Small intestine (tissue), 7 donors: ENCODE data around the gene DNASE1L3. TPM values are rescaled to one million over a fixed set of nuclear protein-coding genes. Genes with fewer than 3 reads are reported as not detected.

Experiments
- DNase-seq, 2 donors: peaks; one replicate each; pipeline versions ENCODE4 v3.0.0 to v3.0.0-alpha.2; 2013
- FAIRE-seq: peaks from 2 replicates; lab custom pipeline; 2012; peaks lifted over from hg19 to GRCh38; lab: Jason Lieb, UNC
- H3K27ac ChIP-seq, 3 donors: one replicate each; pipeline ENCODE4 v1.5.1; 2013; ENCODE audit warnings: low read length in 2 of 3, mild to moderate bottlenecking in 2 of 3, control low read depth in 1 of 3, inconsistent platforms in 1 of 3, low read depth in 1 of 3, moderate library complexity in 1 of 3
- H3K27me3 ChIP-seq, 3 donors: one replicate each; pipeline ENCODE4 v1.6.1; 2013; ENCODE audit warnings: low read length in 3 of 3, inconsistent platforms in 1 of 3; ENCODE audit not compliant: control insufficient read depth in 3 of 3, insufficient read depth in 3 of 3
- H3K36me3 ChIP-seq, 3 donors: one replicate each; pipeline ENCODE4 v1.6.1; 2013; ENCODE audit warnings: low read length in 3 of 3, inconsistent platforms in 1 of 3, low read depth in 1 of 3, mild to moderate bottlenecking in 1 of 3, moderate library complexity in 1 of 3; ENCODE audit not compliant: control insufficient read depth in 3 of 3, insufficient read depth in 2 of 3
- H3K4me1 ChIP-seq, 3 donors: one replicate each; pipeline ENCODE4 v1.6.1; 2013; ENCODE audit warnings: low read length in 2 of 3, inconsistent platforms in 1 of 3, low read depth in 1 of 3, mild to moderate bottlenecking in 1 of 3, moderate library complexity in 1 of 3; ENCODE audit not compliant: control insufficient read depth in 3 of 3, insufficient read depth in 2 of 3
- H3K4me3 ChIP-seq, 3 donors: one replicate each; pipeline ENCODE4 v1.5.1; 2013; ENCODE audit warnings: low read length in 3 of 3, control low read depth in 1 of 3, inconsistent platforms in 1 of 3, low read depth in 1 of 3, mild to moderate bottlenecking in 1 of 3, moderate library complexity in 1 of 3
- H3K9me3 ChIP-seq, 2 donors: one replicate each; pipeline ENCODE4 v1.6.1; 2013; ENCODE audit warnings: low read depth in 1 of 2, low read length in 1 of 2; ENCODE audit not compliant: control insufficient read depth in 2 of 2, insufficient read depth in 1 of 2
- WGBS, 3 donors: extraction: QIAGEN DNeasy Blood & Tissue Kit; methylation state at CpG; one replicate each; pipeline ENCODE4 v1.1.7; 2013; 5-methylcytosine and 5-hydroxymethylcytosine counted together
- polyA plus RNA-seq, 4 donors: library from polyadenylated mRNA; stranded (reverse) in 3 of 4; unstranded in 1 of 4; fragments of 200-250 nt in 3 of 4; fragments of 120-200 nt in 1 of 4; gene quantifications; one replicate each; pipeline versions ENCODE4 v1.2.1 to v1.2.3, GENCODE V29; 2013
- donor health status: healthy with polysubstance abuse.
- donor health status: control.
- donor health status: control.
- donor health status: Bipolar disorder and iron deficiency.
- donor health status: healthy.

The DNASE1L3 gene
- polyA plus RNA-seq, 4 donors = 2.9 to 56.0 (median 10.6) TPM

DNA sequence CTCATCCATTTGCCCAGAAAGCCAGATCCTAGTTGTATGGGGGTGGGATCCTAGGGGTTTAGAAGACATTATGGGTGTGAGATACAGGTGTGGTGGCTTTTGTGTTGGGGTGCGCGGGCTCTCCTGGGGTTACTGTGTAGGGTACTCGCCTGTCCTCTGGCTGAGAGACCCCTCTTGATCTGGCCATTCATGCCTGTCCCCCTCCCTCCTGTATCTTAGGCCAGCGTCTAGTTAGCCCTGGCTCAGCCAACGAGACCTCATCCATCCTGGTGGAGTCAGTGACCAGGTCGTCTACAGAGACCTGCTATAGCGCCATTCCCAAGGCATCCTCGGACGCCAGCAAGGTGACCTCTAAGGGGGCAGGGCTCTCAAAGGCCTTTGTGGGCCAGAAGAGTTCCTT is 41.4 kb downstream of the DNASE1L3 start:
- 83 to 91% (median 86%) methylated on average over 9 of the region's 9 CpGs for WGBS, 3 donors
- Histone ChIP-seq H3K27me3 (no peaks in the 10 kb centered on the region), H3K27ac (no peak overlapping the region), H3K36me3 (peaks cover 2 to 82% (median 19%) of the 10 kb centered on the region in 3 donors), H3K9me3 (no peaks in the 10 kb centered on the region), H3K4me1 (peaks cover 0 to 17% (median under 1%) of the 10 kb centered on the region in 3 donors), H3K4me3 (no peak overlapping the region)
- DNase-seq (no peak), FAIRE-seq (no peak)

GRCh38 chr3:58168498-58168897 is 42.3 kb downstream of the DNASE1L3 start:
- FAIRE-seq (no peak), DNase-seq (no peak)
- Histone ChIP-seq H3K27ac (no peak overlapping the region), H3K27me3 (no peaks in the 10 kb centered on the region), H3K4me1 (peaks cover 0 to 10% (median 0%) of the 10 kb centered on the region in 3 donors), H3K4me3 (no peak overlapping the region), H3K9me3 (no peaks in the 10 kb centered on the region), H3K36me3 (peaks cover 2 to 88% (median 20%) of the 10 kb centered on the region in 3 donors)
- WGBS, 3 donors = 83 to 85% (median 83%) methylated on average over 7 of the region's 7 CpGs

GRCh38 chr3:58167431-58168351 is 43.1 kb downstream of the DNASE1L3 start:
- 86 to 90% (median 88%) methylated on average over 16 of the region's 16 CpGs for WGBS, 3 donors
- H3K4me1 ChIP-seq = peaks cover 0 to 3% (median 0%) of the 10 kb centered on the region in 3 donors
- H3K27me3 ChIP-seq = no peaks in the 10 kb centered on the region
- no peak for FAIRE-seq
- H3K4me3 ChIP-seq = no peak overlapping the region
- peaks cover 2 to 91% (median 27%) of the 10 kb centered on the region in 3 donors for H3K36me3 ChIP-seq
- DNase-seq = peak; percentile 43 to 70
- no peak overlapping the region for H3K27ac ChIP-seq
- H3K9me3 ChIP-seq = no peaks in the 10 kb centered on the region

- Histone ChIP-seq H3K27me3 (no peaks in the 10 kb centered on the region), H3K36me3 (peaks cover 2 to 88% (median 33%) of the 10 kb centered on the region in 3 donors), H3K27ac (peak overlapping the region in 2 of 3 donors; percentile 9 to 32), H3K4me1 (peaks cover 0 to 3% (median 0%) of the 10 kb centered on the region in 3 donors), H3K9me3 (no peaks in the 10 kb centered on the region), H3K4me3 (no peak overlapping the region)
- FAIRE-seq = no peak
- DNase-seq = no peak
- WGBS, 3 donors = 74 to 85% (median 82%) methylated on average over 16 of the region's 16 CpGs
Observed at GRCh38 chr3:58164906-58165821, 45.6 kb downstream of the DNASE1L3 start.

- H3K9me3 ChIP-seq = no peaks in the 10 kb centered on the region
- DNase-seq = peak; percentile 24 to 74
- peaks cover under 1 to 86% (median 33%) of the 10 kb centered on the region in 3 donors for H3K36me3 ChIP-seq
- WGBS, 3 donors = 61 to 68% (median 66%) methylated on average over 12 of the region's 12 CpGs
- no peaks in the 10 kb centered on the region for H3K27me3 ChIP-seq
- no peak overlapping the region for H3K4me3 ChIP-seq
- peak overlapping the region in 2 of 3 donors; percentile 17 to 32 for H3K27ac ChIP-seq
- FAIRE-seq = no peak
- peaks cover 0 to 3% (median 0%) of the 10 kb centered on the region in 3 donors for H3K4me1 ChIP-seq
Observed at GRCh38 chr3:58164199-58164879, 46.4 kb downstream of the DNASE1L3 start.

DNA sequence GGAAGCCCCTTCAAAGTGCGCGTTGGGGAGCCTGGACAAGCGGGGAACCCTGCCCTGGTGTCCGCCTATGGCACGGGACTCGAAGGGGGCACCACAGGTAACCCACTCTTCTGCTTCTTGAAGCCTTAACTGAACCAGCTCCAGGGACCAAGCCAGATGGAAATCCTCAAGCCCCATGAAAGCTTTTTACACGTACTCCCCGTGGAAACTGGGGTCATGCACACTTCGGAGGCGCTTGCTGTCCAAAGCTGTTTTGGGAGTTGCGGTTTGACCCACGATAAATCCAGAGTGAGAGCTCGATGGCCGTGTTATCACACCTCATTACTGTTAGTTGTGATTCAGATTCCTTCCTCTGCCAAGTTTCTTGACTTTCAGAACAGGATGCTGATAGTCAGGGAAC is 47.5 kb downstream of the DNASE1L3 start:
- FAIRE-seq = no peak
- Histone ChIP-seq H3K27me3 (no peaks in the 10 kb centered on the region), H3K4me1 (peaks cover 0 to 3% (median 0%) of the 10 kb centered on the region in 3 donors), H3K4me3 (no peak overlapping the region), H3K9me3 (no peaks in the 10 kb centered on the region), H3K36me3 (peaks cover 3 to 83% (median 31%) of the 10 kb centered on the region in 3 donors), H3K27ac (no peak overlapping the region)
- 80 to 87% (median 83%) methylated on average over 14 of the region's 14 CpGs for WGBS, 3 donors
- no peak for DNase-seq

GRCh38 chr3:58161435-58162398 is 49.1 kb downstream of the DNASE1L3 start:
- no peaks in the 10 kb centered on the region for H3K9me3 ChIP-seq
- peak overlapping the region in 1 of 3 donors; percentile 17 for H3K27ac ChIP-seq
- FAIRE-seq (no peak), DNase-seq (peak in 1 of 2 donors; percentile 67)
- WGBS, 3 donors = 71 to 80% (median 77%) methylated on average over 11 of the region's 11 CpGs
- no peaks in the 10 kb centered on the region for H3K27me3 ChIP-seq
- peaks cover 0 to 3% (median 0%) of the 10 kb centered on the region in 3 donors for H3K4me1 ChIP-seq
- H3K4me3 ChIP-seq = no peak overlapping the region
- H3K36me3 ChIP-seq = peaks cover 6 to 79% (median 40%) of the 10 kb centered on the region in 3 donors
